Sigmoid colon (tissue), 7 donors: ENCODE measurements around the gene DMRTC2. TPM values are rescaled to one million over a fixed set of nuclear protein-coding genes. Genes with fewer than 3 reads are reported as not detected.

Source experiments
- DNase-seq: peaks from one replicate; pipeline ENCODE4 v3.0.0-alpha.2; 2019
- H3K27ac ChIP-seq, 4 donors: fragments of 200-600 bp; sonication (generic); one replicate each; pipeline ENCODE4 v1.5.1; 2016 to 2019; ENCODE audit warnings: mild to moderate bottlenecking in 1 of 4
- H3K27me3 ChIP-seq, 3 donors: fragments of 200-600 bp; sonication (generic); one replicate each; pipeline ENCODE4 v1.5.1; 2019; ENCODE audit warnings: mild to moderate bottlenecking in 1 of 3
- H3K36me3 ChIP-seq, 4 donors: fragments of 200-600 bp; sonication (generic); one replicate each; pipeline ENCODE4 v1.5.1; 2016 to 2019
- H3K4me1 ChIP-seq, 4 donors: fragments of 200-600 bp; sonication (generic); one replicate each; pipeline ENCODE4 v1.5.1; 2017 to 2019
- H3K4me3 ChIP-seq, 4 donors: fragments of 200-600 bp; sonication (generic); one replicate each; pipeline ENCODE4 v1.5.1; 2017 to 2019; ENCODE audit warnings: mild to moderate bottlenecking in 2 of 4, moderate library complexity in 1 of 4
- H3K9me3 ChIP-seq, 4 donors: fragments of 200-600 bp in 3 of 4; sonication (generic) in 3 of 4; one replicate each; pipeline versions ENCODE4 v1.5.1 to v1.6.1; 2013 to 2019
- CTCF ChIP-seq, 4 experiments: fragments of 450-650 bp in 3 of 4; fragments of 200-600 bp in 1 of 4; IDR thresholded peaks; one replicate each; pipeline ENCODE4 v1.5.1; 2016 to 2019; ENCODE audit warnings: antibody characterized with exemption in 4 of 4, mild to moderate bottlenecking in 3 of 4, moderate library complexity in 2 of 4
- EP300 ChIP-seq, 4 donors: sonication (generic); formaldehyde crosslinking; IDR thresholded peaks; one replicate each; pipeline ENCODE4 v1.6.1; 2017; ENCODE audit warnings: antibody characterized with exemption in 4 of 4
- POLR2A ChIP-seq, 2 donors: fragments of 450-650 bp; IDR thresholded peaks; one replicate each; pipeline ENCODE4 v1.6.1; 2016; ENCODE audit warnings: antibody characterized with exemption in 2 of 2, mild to moderate bottlenecking in 2 of 2, moderate library complexity in 2 of 2
- POLR2AphosphoS5 ChIP-seq, 4 donors: sonication (generic); formaldehyde crosslinking; IDR thresholded peaks; one replicate each; pipeline ENCODE4 v1.6.1; 2017; ENCODE audit warnings: antibody characterized with exemption in 4 of 4
- WGBS, 2 donors: extraction: QIAGEN DNeasy Blood & Tissue Kit; methylation state at CpG; one replicate each; pipeline ENCODE4 v1.1.7; 2013; 5-methylcytosine and 5-hydroxymethylcytosine counted together
- intact Hi-C: fragments of 100-400 bp; cut with DNase I; formaldehyde crosslinking; loops from one replicate; pipeline ENCODE4 v1.15.1; 2023
- polyA plus RNA-seq, 3 donors: library from polyadenylated mRNA; stranded (reverse); fragments of 200-250 nt; gene quantifications; one replicate each; pipeline ENCODE4 v1.2.3, GENCODE V29; 2013
- total RNA-seq, 4 donors: library from RNA; depleted of rRNA; stranded (reverse); fragments of >200 nt; gene quantifications; one replicate each; pipeline ENCODE4 v1.1.0, GENCODE V29; 2016
- donor health status: healthy with polysubstance abuse.
- donor health status: Bipolar disorder and iron deficiency.
- donor health status: healthy.

The DMRTC2 gene
- total and polyA plus RNA-seq, 7 donors, result not detected

- Histone ChIP-seq H3K27me3 (peaks cover 0 to 6% (median 0%) of the 10 kb centered on the region in 3 donors), H3K4me1 (no peaks in the 10 kb centered on the region), H3K36me3 (no peaks in the 10 kb centered on the region), H3K27ac (no peak overlapping the region), H3K4me3 (no peak overlapping the region), H3K9me3 (no peaks in the 10 kb centered on the region)
- no peak for DNase-seq
- intact Hi-C loops, result no loop called here
- TF ChIP-seq POLR2A (IDR thresholded peaks at IDR 0.05) (no peak), EP300 (IDR thresholded peaks at IDR 0.05) (no peak), POLR2AphosphoS5 (IDR thresholded peaks at IDR 0.05) (no peak), CTCF (IDR thresholded peaks at IDR 0.05) (no peak)
- WGBS, 2 donors, result 64 to 66% methylated on average over 4 of the region's 4 CpGs
These were observed 34.5 kb upstream of the DMRTC2 start for GRCh38 chr19:41810301-41810700.

GRCh38 chr19:41811036-41811435 is 33.8 kb upstream of the DMRTC2 start:
- Histone ChIP-seq H3K9me3 (no peaks in the 10 kb centered on the region), H3K27ac (no peak overlapping the region), H3K27me3 (peaks cover 0 to 6% (median 0%) of the 10 kb centered on the region in 3 donors), H3K36me3 (no peaks in the 10 kb centered on the region), H3K4me3 (no peak overlapping the region), H3K4me1 (no peaks in the 10 kb centered on the region)
- no peak for DNase-seq
- intact Hi-C loops, result no loop called here
- TF ChIP-seq EP300 (IDR thresholded peaks at IDR 0.05) (no peak), CTCF (IDR thresholded peaks at IDR 0.05) (no peak)
- 42 to 81% methylated on average over 3 of the region's 3 CpGs for WGBS, 2 donors

GRCh38 chr19:41811981-41812380 is 32.9 kb upstream of the DMRTC2 start:
- Histone ChIP-seq H3K27me3 (peaks cover 0 to 6% (median 0%) of the 10 kb centered on the region in 3 donors), H3K4me3 (no peak overlapping the region), H3K27ac (no peak overlapping the region), H3K4me1 (no peaks in the 10 kb centered on the region), H3K36me3 (no peaks in the 10 kb centered on the region), H3K9me3 (no peaks in the 10 kb centered on the region)
- intact Hi-C loops, result no loop called here
- no peak for DNase-seq
- whole genome bisulfite sequencing, 2 donors, result 74 to 90% methylated on average over 3 of the region's 3 CpGs
- TF ChIP-seq EP300 (IDR thresholded peaks at IDR 0.05) (no peak), POLR2AphosphoS5 (IDR thresholded peaks at IDR 0.05) (no peak), POLR2A (IDR thresholded peaks at IDR 0.05) (no peak), CTCF (IDR thresholded peaks at IDR 0.05) (no peak)

- Histone ChIP-seq H3K4me3 (no peak overlapping the region), H3K4me1 (no peaks in the 10 kb centered on the region), H3K27ac (no peak overlapping the region), H3K27me3 (peaks cover 0 to 6% (median 0%) of the 10 kb centered on the region in 3 donors), H3K36me3 (no peaks in the 10 kb centered on the region), H3K9me3 (no peaks in the 10 kb centered on the region)
- DNase-seq, result no peak
- intact Hi-C loops, result no loop called here
- no peak for TF ChIP-seq CTCF (IDR thresholded peaks at IDR 0.05)
- TF ChIP-seq POLR2AphosphoS5 (IDR thresholded peaks at IDR 0.05), result no peak
- no peak for TF ChIP-seq EP300 (IDR thresholded peaks at IDR 0.05)
- TF ChIP-seq POLR2A (IDR thresholded peaks at IDR 0.05), result no peak
- WGBS, 2 donors, result 68 to 72% methylated on average over 4 of the region's 4 CpGs
These were observed 30.9 kb upstream of the DMRTC2 start for GRCh38 chr19:41813911-41814310.

GRCh38 chr19:41815301-41815700 is 29.5 kb upstream of the DMRTC2 start:
- TF ChIP-seq POLR2A (IDR thresholded peaks at IDR 0.05), result no peak
- no peak for TF ChIP-seq CTCF (IDR thresholded peaks at IDR 0.05)
- no peak for TF ChIP-seq EP300 (IDR thresholded peaks at IDR 0.05)
- no peak for TF ChIP-seq POLR2AphosphoS5 (IDR thresholded peaks at IDR 0.05)
- Histone ChIP-seq H3K36me3 (no peaks in the 10 kb centered on the region), H3K27me3 (no peaks in the 10 kb centered on the region), H3K4me1 (no peaks in the 10 kb centered on the region), H3K4me3 (no peak overlapping the region), H3K27ac (no peak overlapping the region), H3K9me3 (no peaks in the 10 kb centered on the region)
- WGBS, 2 donors, result 67 to 76% methylated on average over 4 of the region's 4 CpGs
- no peak for DNase-seq
- intact Hi-C loops, result no loop called here
